ENCODE data around the gene TTC22. TPM values are rescaled to one million over a fixed set of nuclear protein-coding genes. Genes with fewer than 3 reads are reported as not detected.

TTC22 gene
- total RNA-seq, 2 donors from 2014 or later: 12.2 to 15.6 TPM

- WGBS, 2 donors: 82 to 95% methylated on average over 10 to 12 of the region's 13 CpGs
- DNase-seq: no peak
- H3K9me3 ChIP-seq: no peaks in the 10 kb centered on the region
Observed at GRCh38 chr1:54813485-54814125, 12.5 kb upstream of the TTC22 start.

GRCh38 chr1:54812801-54813484 is 11.8 kb upstream of the TTC22 start:
- intact Hi-C loops (cut with DNase I): loop anchor here (10.0 kb wide), 3 partner anchors 138 to 738 kb away; no protein-coding TSS in a partner anchor

More at GRCh38 chr1:54813485-54814125, 12.5 kb upstream of the TTC22 start:
- H3K4me1 ChIP-seq: no peaks in the 10 kb centered on the region
- no peak overlapping the region for H3K4me3 ChIP-seq
- no peak overlapping the region for H3K27ac ChIP-seq
- no peak for TF ChIP-seq CTCF (IDR thresholded peaks at IDR 0.05)
- TF ChIP-seq POLR2A (IDR thresholded peaks at IDR 0.05): no peak
- intact Hi-C loops (cut with DNase I): loop anchor here (10.0 kb wide), 3 partner anchors 139 to 739 kb away; no protein-coding TSS in a partner anchor
- H3K36me3 ChIP-seq (replicated peaks in 1 of 2; ENCODE audit: insufficient read depth in 1 of 2, low read depth in 2 of 2): no peaks in the 10 kb centered on the region
- ATAC-seq: no peak
- H3K27me3 ChIP-seq: no peaks in the 10 kb centered on the region

GRCh38 chr1:54811739-54812655 is 10.9 kb upstream of the TTC22 start:
- H3K27ac ChIP-seq: no peak overlapping the region
- no peaks in the 10 kb centered on the region for H3K9me3 ChIP-seq
- H3K36me3 ChIP-seq (replicated peaks in 1 of 2; ENCODE audit: insufficient read depth in 1 of 2, low read depth in 2 of 2): no peaks in the 10 kb centered on the region
- intact Hi-C loops (cut with DNase I): loop anchor here (10.0 kb wide), 3 partner anchors 137 to 737 kb away; no protein-coding TSS in a partner anchor
- H3K27me3 ChIP-seq: no peaks in the 10 kb centered on the region
- ATAC-seq (no peak), DNase-seq (peak in 1 of 4 donors; percentile 9)
- WGBS, 2 donors: 66 to 72% methylated on average over 5 to 17 of the region's 18 CpGs
- no peak overlapping the region for H3K4me3 ChIP-seq
- no peaks in the 10 kb centered on the region for H3K4me1 ChIP-seq
- no peak for TF ChIP-seq POLR2A (IDR thresholded peaks at IDR 0.05)
- TF ChIP-seq CTCF (IDR thresholded peaks at IDR 0.05): no peak

More at GRCh38 chr1:54812801-54813484, 11.8 kb upstream of the TTC22 start:
- H3K27me3 ChIP-seq: no peaks in the 10 kb centered on the region
- no peak overlapping the region for H3K27ac ChIP-seq
- ATAC-seq (no peak), DNase-seq (peak in 1 of 4 donors; percentile 9)
- no peaks in the 10 kb centered on the region for H3K36me3 ChIP-seq (replicated peaks in 1 of 2; ENCODE audit: insufficient read depth in 1 of 2, low read depth in 2 of 2)
- H3K4me3 ChIP-seq: no peak overlapping the region
- no peaks in the 10 kb centered on the region for H3K9me3 ChIP-seq
- TF ChIP-seq CTCF (IDR thresholded peaks at IDR 0.05) (no peak), POLR2A (IDR thresholded peaks at IDR 0.05) (no peak)
- no peaks in the 10 kb centered on the region for H3K4me1 ChIP-seq
- 75 to 81% methylated on average over 13 of the region's 13 CpGs for WGBS, 2 donors

- 65 to 70% methylated on average over 5 of the region's 5 CpGs for WGBS, 2 donors
- Histone ChIP-seq H3K27ac (no peak overlapping the region), H3K9me3 (no peaks in the 10 kb centered on the region), H3K4me1 (no peaks in the 10 kb centered on the region), H3K27me3 (no peaks in the 10 kb centered on the region), H3K36me3 (replicated peaks in 1 of 2; ENCODE audit: insufficient read depth in 1 of 2, low read depth in 2 of 2) (no peaks in the 10 kb centered on the region), H3K4me3 (no peak overlapping the region)
- TF ChIP-seq POLR2A (IDR thresholded peaks at IDR 0.05) (no peak), CTCF (IDR thresholded peaks at IDR 0.05) (no peak)
- DNase-seq (no peak), ATAC-seq (no peak)
- intact Hi-C loops (cut with DNase I): loop anchor here (10.0 kb wide), 3 partner anchors 136 to 736 kb away; no protein-coding TSS in a partner anchor
Observed at GRCh38 chr1:54811066-54811465, 9.9 kb upstream of the TTC22 start.
